NB4 (cell line): ENCODE data around the gene TRIM9.

Experiments
- CTCF ChIP-seq: IDR thresholded peaks from one replicate; pipeline ENCODE4 v1.5.1; 2012; ENCODE audit warnings: low read depth, low read length
- MYC ChIP-seq: IDR thresholded peaks from 2 replicates; pipeline ENCODE4 v1.6.1; 2011; ENCODE audit warnings: low read depth, low read length
- POLR2A ChIP-seq: IDR thresholded peaks from 2 replicates; pipeline ENCODE4 v1.6.1; 2011; ENCODE audit warnings: mild to moderate bottlenecking; ENCODE audit not compliant: insufficient read length; ENCODE audit errors: extremely low read depth

- TF ChIP-seq CTCF (no peak), MYC (no peak), POLR2A (no peak)
Observed at GRCh38 chr14:51109651-51110050, 14.7 kb upstream of the TRIM9 start.
